Central memory CD8-positive, alpha-beta T cell (primary cell): ENCODE results near the gene LHFPL3.
"Not testable (repeated sequence)": the region's sequence is repeated elsewhere in the genome, so short reads cannot be mapped to it uniquely, and the experiment has no call there.

Source experiments
- ATAC-seq: fragments of 150-1000 bp; cut with Tn5 transposase; replicated peaks from 2 replicates; pipeline ENCODE4 v1.10.0; 2022; ENCODE audit warnings: mild to moderate bottlenecking, moderate FRiP score, moderate number of reproducible peaks; ENCODE audit not compliant: poor library complexity, severe bottlenecking; ENCODE audit errors: extremely low read depth
- DNase-seq, 2 donors: peaks; one replicate each; pipeline ENCODE4 v3.0.0; 2021; ENCODE audit warnings: low spot score in 2 of 2
- H3K27ac Mint-ChIP-seq: one replicate; pipeline ENCODE4 v1.8.0; 2022; ENCODE audit warnings: low read depth, mild to moderate bottlenecking, moderate library complexity, mixed read lengths
- H3K27me3 Mint-ChIP-seq: one replicate; pipeline ENCODE4 v1.8.0; 2022; ENCODE audit warnings: mixed read lengths
- H3K36me3 Mint-ChIP-seq: one replicate; pipeline ENCODE4 v1.8.0; 2022; ENCODE audit warnings: mild to moderate bottlenecking, moderate library complexity, mixed read lengths; ENCODE audit not compliant: insufficient read depth
- H3K4me1 Mint-ChIP-seq: one replicate; pipeline ENCODE4 v1.8.0; 2022; ENCODE audit warnings: mixed read lengths
- H3K4me3 Mint-ChIP-seq: one replicate; pipeline ENCODE4 v1.8.0; 2022; ENCODE audit warnings: mild to moderate bottlenecking, moderate library complexity, mixed read lengths
- H3K9me3 Mint-ChIP-seq: one replicate; pipeline ENCODE4 v1.8.0; 2022; ENCODE audit warnings: mixed read lengths

LHFPL3 gene

DNA sequence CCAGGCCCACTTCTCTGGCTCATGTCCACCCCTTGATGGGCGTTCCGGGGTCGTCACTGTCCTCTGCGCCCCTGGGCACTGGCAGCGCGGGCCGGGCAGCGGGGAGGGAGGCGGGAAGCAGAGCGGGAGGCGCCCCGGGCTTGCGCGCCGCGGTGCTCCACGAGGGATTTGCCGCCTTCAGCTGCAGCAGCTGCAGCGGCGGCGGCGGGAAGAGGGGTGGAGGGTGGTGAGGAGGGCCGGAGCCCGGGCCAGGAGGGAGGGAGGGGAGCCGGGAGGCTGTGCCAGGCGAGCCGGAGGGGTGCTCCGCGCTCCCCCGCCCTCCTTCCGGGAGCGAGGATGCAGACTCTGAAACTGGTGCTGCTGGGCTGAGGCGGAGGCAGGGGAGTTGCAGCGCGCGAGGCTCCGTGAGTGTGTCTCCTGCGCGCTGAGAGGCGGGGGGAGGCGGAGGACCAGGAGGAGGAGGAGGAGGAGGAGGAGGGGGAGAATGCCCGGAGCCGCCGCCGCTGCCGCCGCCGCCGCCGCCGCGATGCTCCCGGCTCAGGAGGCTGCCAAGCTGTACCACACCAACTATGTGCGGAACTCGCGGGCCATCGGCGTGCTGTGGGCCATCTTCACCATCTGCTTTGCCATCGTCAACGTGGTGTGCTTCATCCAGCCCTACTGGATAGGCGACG is at the start of gene LHFPL3:
Gene LHFPL3, plus strand, starts transcription at position 308 of the 674 bp plus-strand sequence.
- Mint-ChIP-seq H3K27ac (no peak within 1 kb of the TSS), H3K9me3 (no peaks in the 10 kb centered on the region), H3K36me3 (no peaks in the 10 kb centered on the region), H3K4me1 (no peaks in the 10 kb centered on the region), H3K4me3 (no peak within 1 kb of the TSS), H3K27me3 (peaks cover 61% of the 10 kb centered on the region)
- DNase-seq (no peak), ATAC-seq (no peak)

DNA sequence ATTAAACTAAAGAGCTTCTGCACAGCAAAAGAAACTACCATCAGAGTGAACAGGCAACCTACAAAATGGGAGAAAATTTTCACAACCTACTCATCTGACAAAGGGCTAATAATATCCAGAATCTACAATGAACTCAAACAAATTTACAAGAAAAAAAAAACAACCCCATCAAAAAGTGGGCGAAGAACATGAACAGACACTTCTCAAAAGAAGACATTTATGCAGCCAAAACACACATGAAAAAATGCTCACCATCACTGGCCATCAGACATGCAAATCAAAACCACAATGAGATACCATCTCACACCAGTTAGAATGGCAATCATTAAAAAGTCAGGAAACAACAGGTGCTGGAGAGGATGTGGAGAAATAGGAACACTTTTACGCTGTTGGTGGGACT is 46.7 kb upstream of the LHFPL3 start:
- H3K27ac Mint-ChIP-seq, H3K4me1 Mint-ChIP-seq, DNase-seq, H3K9me3 Mint-ChIP-seq, H3K36me3 Mint-ChIP-seq, H3K4me3 Mint-ChIP-seq, ATAC-seq: not testable (repeated sequence)
- H3K27me3 Mint-ChIP-seq, result peaks cover 24% of the 10 kb centered on the region

DNA sequence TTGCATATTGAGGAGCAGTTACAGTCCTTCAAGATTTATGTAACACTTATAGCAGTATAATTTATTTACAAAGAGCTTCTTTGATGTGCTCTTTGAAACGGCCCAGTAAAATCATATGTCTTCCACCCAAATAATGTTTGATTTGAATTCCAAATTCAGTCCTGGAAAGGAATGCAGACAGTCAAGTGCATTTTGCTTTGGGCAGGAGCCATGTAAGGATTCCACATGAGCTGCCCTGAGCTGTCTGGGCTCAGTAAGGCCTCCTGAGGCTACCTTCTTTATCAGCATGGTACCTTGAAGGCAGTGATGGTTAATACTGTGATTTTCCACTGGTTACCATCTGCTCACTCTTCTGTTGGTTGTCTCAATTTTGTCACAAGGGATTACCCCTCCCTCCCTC is 41.6 kb upstream of the LHFPL3 start:
- H3K9me3 Mint-ChIP-seq, result no peaks in the 10 kb centered on the region
- no peak overlapping the region for H3K27ac Mint-ChIP-seq
- no peak overlapping the region for H3K4me3 Mint-ChIP-seq
- no peaks in the 10 kb centered on the region for H3K36me3 Mint-ChIP-seq
- no peaks in the 10 kb centered on the region for H3K4me1 Mint-ChIP-seq
- peaks cover 10% of the 10 kb centered on the region for H3K27me3 Mint-ChIP-seq
- DNase-seq (no peak), ATAC-seq (no peak)

DNA sequence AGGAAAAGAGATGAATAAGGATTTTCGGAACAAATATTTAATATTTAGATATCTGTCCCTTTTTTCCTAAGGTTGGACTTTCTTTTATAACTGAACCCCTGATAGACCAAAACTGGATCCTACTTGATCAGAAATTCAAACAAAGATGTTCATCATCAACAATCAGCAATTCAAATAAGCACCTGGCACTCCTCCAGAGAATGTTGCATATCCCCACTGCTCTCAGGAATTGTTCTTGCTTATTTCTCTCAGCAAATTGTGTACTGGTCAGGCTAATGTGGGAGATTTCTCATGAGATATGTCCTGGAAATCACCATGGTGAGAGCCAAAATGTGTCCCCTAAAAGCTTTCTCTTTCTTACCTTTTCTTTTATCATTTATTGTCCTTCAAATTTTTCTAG is 40.3 kb upstream of the LHFPL3 start:
- Mint-ChIP-seq H3K27ac (no peak overlapping the region), H3K9me3 (no peaks in the 10 kb centered on the region), H3K4me1 (no peaks in the 10 kb centered on the region), H3K27me3 (peaks cover 10% of the 10 kb centered on the region), H3K4me3 (no peak overlapping the region), H3K36me3 (no peaks in the 10 kb centered on the region)
- ATAC-seq, result no peak
- no peak for DNase-seq

DNA sequence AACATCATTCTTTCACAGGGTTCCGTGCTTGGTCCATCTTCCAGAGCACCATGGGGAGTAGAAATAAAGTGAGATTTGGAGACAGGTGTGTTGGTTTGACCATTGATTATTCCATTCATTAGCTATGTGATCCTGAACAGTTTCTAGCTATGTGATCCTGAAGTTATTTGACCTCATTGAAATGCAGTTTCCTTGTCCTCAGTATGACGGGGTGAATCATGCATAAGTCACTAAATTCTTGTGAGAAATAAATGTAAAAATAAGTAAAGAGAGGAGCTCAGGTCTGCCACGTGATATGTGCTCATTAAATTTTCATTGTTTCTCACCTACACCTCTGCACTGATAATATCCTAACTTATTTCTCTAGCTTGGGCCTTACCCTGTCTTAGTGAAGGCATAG is 34.1 kb upstream of the LHFPL3 start:
- no peak overlapping the region for H3K27ac Mint-ChIP-seq
- peaks cover 27% of the 10 kb centered on the region for H3K27me3 Mint-ChIP-seq
- H3K4me3 Mint-ChIP-seq, result no peak overlapping the region
- no peaks in the 10 kb centered on the region for H3K36me3 Mint-ChIP-seq
- DNase-seq (no peak), ATAC-seq (no peak)
- no peaks in the 10 kb centered on the region for H3K4me1 Mint-ChIP-seq
- H3K9me3 Mint-ChIP-seq, result no peaks in the 10 kb centered on the region

DNA sequence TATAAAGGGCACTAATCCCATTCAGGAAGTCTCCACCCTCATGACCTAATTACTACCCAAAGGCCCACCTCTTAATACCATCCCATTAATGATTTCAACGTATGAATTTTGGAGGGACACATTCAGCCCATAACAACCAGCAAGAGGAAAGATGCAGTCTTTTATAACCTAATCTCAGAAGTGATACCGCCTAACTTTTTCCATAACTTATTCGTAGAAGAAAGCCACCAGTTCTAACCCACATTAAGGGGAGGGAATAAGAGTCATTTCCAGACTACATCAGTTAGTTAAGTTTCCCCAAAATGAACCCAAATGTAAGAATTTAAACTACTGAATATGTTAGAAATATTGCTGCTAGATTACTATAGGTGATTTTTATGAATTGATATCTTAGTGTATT is 32.1 kb upstream of the LHFPL3 start:
- Mint-ChIP-seq H3K9me3 (no peaks in the 10 kb centered on the region), H3K27ac (no peak overlapping the region), H3K27me3 (peaks cover 47% of the 10 kb centered on the region), H3K4me1 (no peaks in the 10 kb centered on the region), H3K36me3 (no peaks in the 10 kb centered on the region), H3K4me3 (no peak overlapping the region)
- DNase-seq (no peak), ATAC-seq (no peak)

DNA sequence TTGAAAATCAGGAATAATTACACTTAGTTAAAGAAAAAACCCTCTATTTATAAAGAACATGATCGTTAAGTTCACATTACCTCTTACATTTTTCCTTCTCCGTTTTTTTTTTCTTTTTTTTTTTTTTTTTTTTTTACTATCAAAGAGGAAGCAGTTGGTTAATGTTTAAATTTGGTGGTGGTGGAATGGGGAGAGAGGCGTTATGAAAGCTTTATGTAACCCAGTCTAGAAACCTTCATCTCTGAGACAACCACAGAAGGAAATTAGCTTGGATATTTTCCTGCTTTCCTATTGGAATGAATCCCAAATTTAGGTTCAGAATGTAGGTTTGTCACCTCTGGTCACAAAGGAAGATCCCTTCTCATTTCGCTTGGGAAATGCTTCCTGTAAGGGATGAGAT is 31.5 kb upstream of the LHFPL3 start:
- ATAC-seq, result no peak
- Mint-ChIP-seq H3K27me3 (peaks cover 52% of the 10 kb centered on the region), H3K4me1 (no peaks in the 10 kb centered on the region), H3K9me3 (peaks cover 5% of the 10 kb centered on the region), H3K36me3 (no peaks in the 10 kb centered on the region), H3K4me3 (no peak overlapping the region), H3K27ac (no peak overlapping the region)
- DNase-seq, result no peak

DNA sequence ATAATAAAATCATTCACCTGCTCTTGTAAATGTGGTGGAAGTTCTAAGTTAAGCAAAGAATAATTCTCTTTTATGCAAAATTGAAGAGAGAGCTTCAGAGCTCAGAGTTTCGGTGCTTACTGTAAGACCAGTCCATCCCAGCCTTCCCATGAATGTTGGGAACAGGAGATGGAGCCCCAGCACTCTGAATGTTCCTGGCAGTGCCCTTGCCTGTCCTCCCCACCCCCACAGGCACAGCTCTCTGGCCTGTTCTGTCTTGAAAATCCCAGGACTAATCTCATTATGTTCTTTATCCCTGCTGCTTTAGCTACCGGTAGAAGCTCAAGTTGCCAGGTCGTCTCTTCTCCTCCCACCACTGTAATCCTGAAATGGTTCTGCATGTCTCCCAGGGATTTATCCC is 29.1 kb upstream of the LHFPL3 start:
- H3K9me3 Mint-ChIP-seq, result peaks cover 5% of the 10 kb centered on the region
- peaks cover 43% of the 10 kb centered on the region for H3K27me3 Mint-ChIP-seq
- ATAC-seq, result no peak
- H3K4me1 Mint-ChIP-seq, result no peaks in the 10 kb centered on the region
- H3K36me3 Mint-ChIP-seq, result no peaks in the 10 kb centered on the region
- no peak overlapping the region for H3K27ac Mint-ChIP-seq
- no peak for DNase-seq
- no peak overlapping the region for H3K4me3 Mint-ChIP-seq

DNA sequence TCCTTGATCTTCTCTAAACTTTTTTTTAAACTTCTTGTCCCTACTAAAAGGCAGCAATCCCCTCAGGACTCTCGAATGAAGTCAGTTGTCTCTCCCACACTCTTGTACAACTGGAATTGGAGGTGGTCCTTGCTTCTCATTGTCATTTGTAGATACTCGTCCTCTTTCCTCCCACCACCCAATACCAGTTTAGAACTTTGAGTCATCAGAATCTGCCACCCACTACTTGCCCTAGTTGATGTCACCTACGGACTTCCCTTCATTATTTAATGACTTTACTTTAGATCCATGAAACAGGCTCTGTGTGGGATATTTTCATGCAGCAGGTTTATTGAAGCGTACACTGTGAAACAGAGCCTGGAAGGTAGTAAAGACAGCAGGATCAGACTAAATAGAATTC is 28.6 kb upstream of the LHFPL3 start:
- H3K4me3 Mint-ChIP-seq, result no peak overlapping the region
- no peaks in the 10 kb centered on the region for H3K4me1 Mint-ChIP-seq
- H3K9me3 Mint-ChIP-seq, result peaks cover 5% of the 10 kb centered on the region
- H3K27ac Mint-ChIP-seq, result no peak overlapping the region
- DNase-seq (no peak), ATAC-seq (no peak)
- no peaks in the 10 kb centered on the region for H3K36me3 Mint-ChIP-seq
- H3K27me3 Mint-ChIP-seq, result peaks cover 39% of the 10 kb centered on the region

DNA sequence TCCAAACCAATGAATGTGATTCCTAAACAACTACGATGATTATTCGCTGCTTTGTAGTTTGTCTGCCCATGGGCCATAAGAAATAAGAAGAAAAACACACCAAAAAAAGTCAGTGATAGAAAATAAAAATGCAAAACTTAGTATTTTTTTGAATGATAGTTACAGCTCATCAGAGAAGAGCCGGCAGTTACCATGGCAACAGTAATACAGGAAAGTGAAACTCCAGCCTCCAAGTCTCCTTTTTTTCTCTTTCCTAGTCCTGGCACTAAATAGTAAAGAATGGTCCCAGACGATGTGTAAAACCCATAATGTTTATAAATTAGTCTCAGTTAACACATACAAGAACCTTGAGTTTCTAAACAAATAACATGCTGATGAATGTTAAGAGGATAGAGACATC is 21.6 kb upstream of the LHFPL3 start:
- H3K27ac Mint-ChIP-seq, result no peak overlapping the region
- H3K36me3 Mint-ChIP-seq, result peaks cover 2% of the 10 kb centered on the region
- peaks cover 2% of the 10 kb centered on the region for H3K9me3 Mint-ChIP-seq
- no peak overlapping the region for H3K4me3 Mint-ChIP-seq
- no peaks in the 10 kb centered on the region for H3K27me3 Mint-ChIP-seq
- DNase-seq (no peak), ATAC-seq (no peak)
- H3K4me1 Mint-ChIP-seq, result no peaks in the 10 kb centered on the region

DNA sequence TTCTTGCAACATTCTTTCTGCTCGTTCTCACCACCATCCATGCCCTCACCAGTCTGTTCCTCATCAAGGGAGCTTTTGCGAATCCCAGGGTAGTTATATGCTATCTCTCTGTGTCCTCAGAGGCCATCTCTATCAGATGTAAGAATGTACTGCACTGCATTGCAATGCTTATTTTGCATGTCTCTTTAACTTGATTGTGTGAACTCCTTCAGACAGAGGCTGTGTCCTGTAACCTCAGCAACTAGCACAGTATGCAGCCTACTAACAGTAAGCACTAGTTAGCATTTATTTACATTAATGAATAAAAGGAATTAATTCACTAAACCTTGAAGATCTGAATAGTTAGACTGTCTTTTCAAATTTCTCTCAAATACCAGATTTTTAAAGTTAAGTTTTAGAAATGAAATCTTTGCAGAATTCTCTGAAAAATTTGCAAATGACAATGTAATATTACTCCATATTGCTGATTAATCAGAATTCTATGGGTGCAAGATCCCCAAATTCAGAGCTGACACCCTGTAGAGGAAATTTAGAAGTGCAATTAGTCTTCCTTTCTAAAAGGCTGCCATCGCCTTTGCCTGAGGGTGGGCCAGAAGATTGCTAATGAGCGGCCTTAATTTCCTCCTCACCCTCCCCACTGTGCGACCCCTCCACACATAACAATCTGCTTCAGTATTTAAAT is 10.3 kb upstream of the LHFPL3 start:
- Mint-ChIP-seq H3K27me3 (no peaks in the 10 kb centered on the region), H3K27ac (no peak overlapping the region), H3K36me3 (peaks cover 2% of the 10 kb centered on the region), H3K4me3 (no peak overlapping the region), H3K9me3 (peaks cover 6% of the 10 kb centered on the region), H3K4me1 (no peaks in the 10 kb centered on the region)
- ATAC-seq (no peak), DNase-seq (no peak)

DNA sequence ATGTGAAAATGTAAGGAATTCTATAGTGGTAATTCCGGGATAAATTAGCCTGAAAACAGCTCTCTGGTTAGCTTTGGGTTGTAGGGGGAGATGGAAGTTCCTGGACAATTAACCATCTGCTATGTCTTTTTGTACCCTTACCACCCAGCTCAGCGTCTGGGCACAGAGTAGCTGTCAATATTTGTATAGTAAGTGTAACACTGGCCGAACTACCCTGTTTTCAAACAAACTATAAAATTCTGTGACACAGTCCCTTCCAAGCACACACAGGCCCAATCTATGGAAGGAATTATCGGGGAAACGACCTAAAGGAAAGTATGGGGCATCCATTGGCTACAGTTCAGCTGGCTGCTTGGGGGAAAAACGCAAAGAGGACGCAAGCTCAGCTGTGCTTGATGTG is 869 bp upstream of the LHFPL3 start:
- no peak overlapping the region for H3K4me3 Mint-ChIP-seq
- DNase-seq (no peak), ATAC-seq (no peak)
- H3K27me3 Mint-ChIP-seq, result peaks cover 61% of the 10 kb centered on the region
- no peaks in the 10 kb centered on the region for H3K4me1 Mint-ChIP-seq
- no peaks in the 10 kb centered on the region for H3K36me3 Mint-ChIP-seq
- H3K9me3 Mint-ChIP-seq, result no peaks in the 10 kb centered on the region
- H3K27ac Mint-ChIP-seq, result no peak overlapping the region

DNA sequence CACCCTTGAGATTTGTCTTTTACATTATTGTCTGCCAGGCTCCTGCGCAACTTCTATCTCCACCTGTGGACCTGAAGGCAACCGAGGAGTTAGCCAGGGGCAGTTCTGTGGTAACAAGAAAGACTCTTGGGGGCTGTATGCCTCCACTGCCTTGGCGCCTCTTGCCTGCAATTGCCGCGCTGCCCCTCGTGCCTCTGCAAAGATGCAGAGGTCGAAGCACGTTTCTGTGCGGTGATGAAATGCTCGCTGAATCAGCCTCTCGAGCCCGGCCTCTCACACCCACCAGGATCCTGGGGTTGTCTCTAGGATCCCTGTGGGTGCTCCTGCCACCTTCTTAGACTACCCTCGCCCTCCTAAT is 486 bp upstream of the LHFPL3 start:
- no peak overlapping the region for H3K27ac Mint-ChIP-seq
- no peak overlapping the region for H3K4me3 Mint-ChIP-seq
- DNase-seq (no peak), ATAC-seq (no peak)
- H3K9me3 Mint-ChIP-seq, result no peaks in the 10 kb centered on the region
- no peaks in the 10 kb centered on the region for H3K36me3 Mint-ChIP-seq
- H3K4me1 Mint-ChIP-seq, result no peaks in the 10 kb centered on the region
- H3K27me3 Mint-ChIP-seq, result peaks cover 61% of the 10 kb centered on the region
